ENCODE data around the gene PIK3R1.

The PIK3R1 gene

DNA sequence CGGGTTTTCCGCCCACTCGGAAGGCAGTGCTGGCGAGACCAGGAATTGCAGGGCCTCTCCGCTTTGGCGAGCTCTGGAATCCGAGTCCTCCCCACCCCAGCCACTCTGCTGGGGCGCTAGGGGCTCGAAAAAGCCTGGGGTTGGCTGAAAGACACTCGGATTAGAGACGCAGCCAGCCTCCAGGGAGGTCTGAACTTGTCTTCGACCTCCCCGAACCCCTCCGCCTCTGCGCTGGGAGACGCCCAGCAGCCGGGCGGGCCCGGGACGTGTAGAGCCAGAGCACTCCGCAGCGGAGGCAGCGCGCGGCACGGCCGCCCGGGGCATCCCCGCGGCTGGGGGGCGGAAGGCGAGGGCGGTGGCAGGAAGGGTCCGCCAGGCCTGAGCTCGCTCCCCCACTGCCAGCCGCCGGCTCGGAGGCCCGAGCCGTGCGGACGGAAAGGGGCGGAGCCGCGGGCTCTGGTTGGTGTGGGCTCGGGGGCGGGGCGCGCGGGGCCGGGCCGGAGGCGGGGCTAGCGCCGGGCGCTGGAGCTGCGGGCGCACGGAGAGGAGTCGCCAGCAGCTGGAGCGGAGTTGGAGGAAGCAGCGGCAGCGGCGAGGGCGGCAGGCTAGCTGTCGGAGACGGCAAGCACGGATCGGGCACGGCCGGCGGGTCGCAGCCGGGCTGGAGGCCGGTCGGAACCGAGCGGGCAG lies at the start of gene PIK3R1:
PIK3R1 (plus strand) TSS at position 549 of the 690 bp plus-strand sequence. CDS start 10,920 bp downstream, outside the sequence.
- peak; percentile 96 for DNase-seq (ENCODE audit: low spot score)

DNA sequence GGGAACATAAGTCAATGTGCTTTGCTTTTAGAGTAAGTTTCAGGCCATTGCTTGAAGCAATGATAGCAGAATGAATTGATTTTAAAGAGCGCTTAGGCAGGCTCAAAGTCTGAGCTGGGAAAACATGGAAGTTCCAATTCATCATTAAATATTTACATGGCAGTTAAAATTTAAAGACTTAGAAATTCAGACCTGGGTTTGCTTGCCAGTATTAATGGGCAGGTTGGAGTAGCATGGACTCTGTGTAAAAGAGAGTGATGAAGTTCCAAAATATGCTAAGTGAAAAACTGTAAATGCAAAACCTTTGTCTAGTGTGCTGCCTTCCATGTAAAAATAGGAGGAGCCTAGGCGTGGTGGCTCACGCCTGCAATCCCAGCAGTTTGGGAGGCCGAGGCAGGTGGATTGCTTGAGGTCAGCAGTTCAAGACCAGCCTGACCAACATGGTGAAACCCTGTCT lies 48.3 kb upstream of the PIK3R1 start:
- no peak for DNase-seq (ENCODE audit: low spot score)

GRCh38 chr5:68169903-68170302 lies 45.7 kb upstream of the PIK3R1 start:
- no peak for DNase-seq (ENCODE audit: low spot score)

DNA sequence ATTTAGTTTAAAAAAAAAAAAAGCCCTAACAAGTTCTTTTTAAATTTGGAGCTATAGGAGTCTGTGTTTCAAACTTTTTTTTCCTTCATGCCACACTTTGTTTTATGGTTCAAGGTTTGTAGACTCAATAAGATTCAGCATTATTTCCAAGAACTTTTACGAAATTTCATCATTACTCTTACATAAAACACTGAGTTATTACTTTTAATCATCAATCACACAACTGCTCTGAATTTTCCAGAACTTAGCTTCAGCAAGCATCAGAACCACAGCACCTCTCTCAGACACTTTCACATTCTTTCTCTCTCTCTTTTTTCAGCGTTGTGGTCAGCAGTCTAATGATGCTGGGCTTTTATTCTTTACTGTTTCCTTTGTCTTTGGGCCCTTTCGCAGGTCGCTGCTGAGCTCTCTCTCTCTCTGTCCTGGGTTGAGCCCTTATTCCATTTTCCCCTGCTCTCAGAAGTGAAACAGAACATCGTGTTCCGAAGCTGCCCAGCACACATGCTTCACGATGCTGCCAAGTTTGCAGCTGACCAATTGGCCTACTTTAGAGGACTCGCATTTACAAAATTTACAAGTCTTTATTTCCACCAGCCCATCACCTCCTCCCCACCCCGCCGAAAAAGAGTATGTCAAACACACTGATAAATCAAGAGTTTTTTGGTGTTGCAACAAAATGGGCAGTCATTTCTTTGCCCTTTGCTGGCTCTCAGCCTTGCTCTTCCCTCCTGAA lies 44.6 kb upstream of the PIK3R1 start:
- DNase-seq (ENCODE audit: low spot score): peak; percentile 90

DNA sequence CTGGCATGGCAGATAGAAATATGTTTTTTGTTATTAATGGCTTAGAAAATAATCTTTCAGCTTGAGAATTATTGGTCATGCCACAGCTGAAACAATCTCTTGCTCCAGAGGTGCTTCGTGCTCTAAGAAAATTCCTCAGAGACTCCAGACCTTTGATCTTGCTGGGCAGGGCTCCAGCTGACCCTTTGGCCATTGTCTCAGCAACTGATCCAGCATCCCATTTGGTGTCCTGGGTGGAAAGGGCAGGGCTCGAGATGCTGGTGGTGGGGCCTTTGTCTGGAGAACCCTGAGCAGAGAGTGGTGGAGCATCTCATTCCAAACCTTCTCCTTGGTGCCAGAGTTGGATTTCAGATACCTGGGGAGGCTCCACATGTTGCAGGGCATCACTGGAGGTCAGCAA lies 43.2 kb upstream of the PIK3R1 start:
- no peak for DNase-seq (ENCODE audit: low spot score)

DNA sequence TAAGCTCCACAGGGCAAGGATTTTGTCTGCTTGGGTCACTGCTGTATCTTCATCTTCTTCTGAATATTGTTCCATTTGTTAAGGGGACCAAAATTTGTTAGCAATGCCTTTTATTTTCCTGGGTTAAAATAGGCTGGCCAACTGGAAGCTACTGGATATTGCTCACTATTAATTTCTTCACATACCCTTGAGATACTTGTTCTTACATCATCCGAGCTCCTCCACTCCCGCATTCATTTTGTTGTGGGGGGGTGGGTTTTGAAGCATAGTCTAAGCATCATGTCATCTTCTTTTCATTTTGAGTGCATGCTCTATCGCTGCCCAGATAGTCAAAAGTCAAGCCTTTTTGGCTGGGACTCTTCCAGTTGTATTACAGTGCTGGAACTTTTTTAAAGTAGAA lies 42.5 kb upstream of the PIK3R1 start:
- no peak for DNase-seq (ENCODE audit: low spot score)

DNA sequence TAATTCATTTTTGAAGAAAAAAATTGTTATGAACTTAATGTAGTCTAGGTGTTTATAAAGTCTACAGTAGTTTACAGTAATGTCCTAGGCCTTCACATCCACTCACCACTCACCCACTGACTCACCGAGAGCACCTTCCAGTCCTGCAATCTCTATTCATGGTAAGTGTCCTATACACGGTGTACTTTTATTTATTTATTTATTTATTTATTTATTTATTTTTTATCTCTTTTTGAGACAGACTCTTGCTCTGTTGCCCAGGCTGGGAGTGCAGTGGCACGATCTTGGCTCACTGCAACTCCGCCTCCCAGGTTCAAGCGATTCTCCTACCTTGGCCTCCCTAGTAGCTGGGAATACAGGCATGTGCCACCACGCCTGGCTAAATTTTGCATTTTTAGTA lies 39.3 kb upstream of the PIK3R1 start:
- DNase-seq (ENCODE audit: low spot score): no peak

DNA sequence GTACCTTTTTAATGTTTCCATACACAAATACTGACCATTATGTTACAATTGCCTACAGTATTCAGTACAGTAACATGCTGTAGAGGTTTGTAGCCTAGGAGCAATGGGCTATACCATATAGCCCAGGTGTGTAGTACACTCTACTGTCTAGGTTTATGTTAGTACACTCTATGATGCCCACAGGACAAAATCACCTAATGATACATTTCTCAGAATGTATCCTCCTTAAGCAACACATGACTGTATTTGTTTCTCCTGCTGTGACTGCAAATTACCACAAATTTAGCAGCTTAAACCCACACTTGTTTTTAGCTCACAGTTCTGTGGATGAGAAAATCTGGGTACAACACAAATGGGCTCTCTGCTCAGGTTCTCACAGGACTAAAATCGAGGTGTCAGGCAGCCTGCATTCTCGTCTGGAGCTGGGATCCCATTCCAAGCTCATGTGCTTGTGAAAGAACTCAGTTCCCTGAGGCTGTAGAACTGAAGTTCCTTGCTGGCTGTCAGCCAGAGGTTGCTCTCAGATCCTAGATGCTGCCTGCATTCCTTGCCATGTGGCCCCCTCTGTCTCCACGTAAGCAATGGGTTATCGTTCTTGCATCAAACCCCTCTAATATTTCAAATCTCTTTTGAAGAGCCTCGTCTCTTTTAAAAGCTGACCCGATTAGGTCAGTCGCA lies 38.6 kb upstream of the PIK3R1 start:
- no peak for DNase-seq (ENCODE audit: low spot score)

- DNase-seq (ENCODE audit: low spot score): no peak
These were observed 37.9 kb upstream of the PIK3R1 start for GRCh38 chr5:68177676-68178075.

DNA sequence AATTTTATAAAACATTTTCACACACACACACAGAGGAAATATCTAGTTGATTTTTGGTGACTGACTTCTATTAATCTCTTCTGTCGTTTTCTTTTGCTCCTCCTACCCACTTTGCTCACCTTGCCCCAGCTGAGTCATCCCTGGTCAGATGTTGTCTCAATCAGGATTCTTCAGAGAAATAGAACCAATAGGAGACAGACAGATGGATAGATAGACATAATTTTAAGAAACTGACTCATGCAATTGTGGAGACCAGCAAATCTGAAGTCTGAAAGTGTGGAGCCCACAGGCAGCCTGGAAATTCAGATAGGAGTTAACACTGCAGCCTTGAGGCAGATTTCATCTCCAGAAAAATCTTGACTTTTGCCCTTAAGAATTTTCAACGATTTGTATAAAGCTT lies 37.0 kb upstream of the PIK3R1 start:
- DNase-seq (ENCODE audit: low spot score): no peak

- no peak for DNase-seq (ENCODE audit: low spot score)
These were observed 35.2 kb upstream of the PIK3R1 start for GRCh38 chr5:68180121-68181038.

DNA sequence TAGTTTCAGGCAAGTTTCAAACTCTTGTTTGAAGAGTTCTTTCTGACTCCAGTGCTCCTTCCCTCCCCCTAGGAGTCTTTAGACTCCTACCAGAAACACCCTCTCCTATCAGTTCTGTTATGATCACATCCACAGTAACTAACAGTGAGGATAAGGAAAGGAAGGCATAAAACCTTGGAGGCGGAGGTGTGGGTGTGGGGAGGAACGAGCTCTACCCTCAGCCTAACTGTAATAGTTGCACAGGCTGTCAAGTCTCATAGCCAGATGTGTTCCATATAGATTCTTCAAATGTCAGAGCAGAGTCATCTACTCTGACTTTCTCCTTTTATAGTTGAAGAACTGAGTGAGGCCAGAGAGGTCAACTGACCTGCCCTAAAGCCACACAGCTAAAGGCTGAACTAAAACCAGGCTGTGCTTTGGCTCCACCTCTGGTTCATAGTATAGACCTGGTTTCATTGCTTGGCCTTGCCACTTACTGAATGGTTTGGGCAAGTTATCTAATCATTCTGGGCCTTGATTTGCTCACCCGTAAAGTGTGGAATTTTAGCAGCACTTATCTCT lies 34.4 kb upstream of the PIK3R1 start:
- DNase-seq (ENCODE audit: low spot score): no peak

DNA sequence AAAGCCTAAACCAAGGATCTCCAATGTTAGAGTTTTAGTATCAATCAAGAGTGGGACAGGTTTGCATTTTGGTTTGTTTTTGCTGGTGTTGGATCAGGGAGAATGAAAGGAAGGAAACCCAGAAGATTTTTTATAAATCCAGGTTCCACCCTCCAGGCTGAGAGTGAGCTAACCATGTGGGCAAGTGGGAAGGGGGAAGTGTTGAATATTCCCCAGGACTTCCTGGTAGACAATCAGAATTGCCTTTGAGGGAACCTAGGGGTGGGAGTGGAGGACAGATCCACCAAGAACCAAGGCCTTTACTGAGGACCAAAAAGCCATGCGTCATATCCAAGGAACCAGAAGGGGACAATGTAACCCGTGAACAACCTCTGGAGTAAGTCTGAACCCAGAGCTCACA lies 33.5 kb upstream of the PIK3R1 start:
- DNase-seq (ENCODE audit: low spot score): no peak

DNA sequence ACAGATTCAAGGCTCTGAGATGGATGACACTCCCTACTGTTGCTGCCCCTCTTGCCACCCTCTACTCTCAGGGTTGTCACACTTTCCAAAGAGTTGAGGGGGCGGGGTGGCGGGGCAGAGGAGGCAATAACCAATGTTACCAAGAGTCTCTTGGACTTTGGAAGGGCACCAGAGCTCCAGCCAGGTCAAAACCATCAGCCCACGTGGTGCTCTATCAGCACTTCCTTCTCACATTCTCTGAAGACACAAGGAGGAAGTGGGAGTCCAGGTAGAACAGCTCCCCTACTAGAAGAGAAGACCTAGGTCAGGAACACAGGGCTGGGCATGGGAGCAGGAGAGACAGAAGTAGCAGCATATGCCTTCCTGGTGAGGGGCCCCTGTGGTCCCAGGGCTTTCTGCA lies 33.0 kb upstream of the PIK3R1 start:
- DNase-seq (ENCODE audit: low spot score): no peak

GRCh38 chr5:68187268-68188055 lies 28.1 kb upstream of the PIK3R1 start:
- peak; percentile 95 for DNase-seq (ENCODE audit: low spot score)

- no peak for DNase-seq (ENCODE audit: low spot score)
These were observed 26.4 kb upstream of the PIK3R1 start for GRCh38 chr5:68189171-68189570.

DNA sequence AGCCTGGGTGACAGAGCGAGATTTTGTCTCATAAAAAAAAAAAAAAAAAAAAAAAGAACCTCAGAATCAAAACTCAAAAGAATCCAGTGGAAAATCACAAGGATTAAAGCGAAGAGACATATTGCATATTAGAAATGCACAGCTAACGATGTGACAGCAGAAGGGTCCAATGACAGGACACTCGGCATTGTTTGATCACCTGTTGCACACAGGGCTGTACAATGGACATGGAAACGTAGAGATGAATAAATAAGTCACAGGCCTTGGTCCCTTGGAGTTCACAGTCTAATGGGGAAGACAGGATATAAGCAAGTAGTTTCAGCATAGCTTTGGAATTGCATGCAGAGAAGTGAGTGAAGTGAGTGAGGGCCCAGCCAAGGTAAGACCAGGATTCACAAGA lies 25.9 kb upstream of the PIK3R1 start:
- no peak for DNase-seq (ENCODE audit: low spot score)

DNA sequence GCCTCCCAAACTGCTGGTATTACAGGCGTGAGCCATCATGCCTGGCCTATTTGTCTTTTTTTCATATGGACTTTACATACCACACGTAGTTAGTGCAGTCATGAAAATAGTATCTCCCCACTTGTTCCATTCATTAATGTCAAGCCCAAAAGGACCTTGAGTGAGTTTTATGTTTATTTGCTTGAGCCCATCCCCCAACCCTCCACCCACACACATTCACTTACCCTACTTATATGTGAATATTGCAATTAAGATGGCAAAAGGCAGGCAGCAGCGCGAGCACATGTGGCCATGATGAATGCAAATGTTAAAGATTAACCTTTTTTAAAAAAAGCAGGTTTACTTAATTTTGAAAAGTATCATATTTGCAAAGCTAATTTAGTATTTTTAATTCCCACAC lies 24.9 kb upstream of the PIK3R1 start:
- no peak for DNase-seq (ENCODE audit: low spot score)

- no peak for DNase-seq (ENCODE audit: low spot score)
These were observed 24.3 kb upstream of the PIK3R1 start for GRCh38 chr5:68191083-68191791.

- no peak for DNase-seq (ENCODE audit: low spot score)
These were observed 22.9 kb upstream of the PIK3R1 start for GRCh38 chr5:68192679-68193060.

All from Ammon's horn (tissue), 1 donor.